ENCODE measurements around the gene TMED7. TPM values are rescaled to one million over a fixed set of nuclear protein-coding genes. Genes with fewer than 3 reads are reported as not detected.

The TMED7 gene
- total and polyA plus RNA-seq, 4 donors = 58.6 to 142 (median 77.7) TPM

- WGBS (ENCODE audit: insufficient coverage) = 92% methylated on average over 1 of the region's 1 CpG
- H3K27ac ChIP-seq (ENCODE audit: low read depth, low read length) = no peak overlapping the region
- no peaks in the 10 kb centered on the region for H3K36me3 ChIP-seq (ENCODE audit: control insufficient read depth, insufficient read depth, low read length)
Measured at GRCh38 chr5:115636008-115636407, 10.2 kb upstream of the TMED7 start.

GRCh38 chr5:115634343-115635132 is 8.7 kb upstream of the TMED7 start:
- Histone ChIP-seq H3K27ac (ENCODE audit: low read depth, low read length) (peak overlapping the region; percentile 30), H3K9me3 (ENCODE audit: control insufficient read depth, insufficient read depth, low read length) (no peaks in the 10 kb centered on the region), H3K36me3 (ENCODE audit: control insufficient read depth, insufficient read depth, low read length) (no peaks in the 10 kb centered on the region), H3K4me3 (ENCODE audit: low read depth, low read length) (peak overlapping the region; percentile 36), H3K27me3 (ENCODE audit: control insufficient read depth, insufficient read depth, low read length) (no peaks in the 10 kb centered on the region), H3K4me1 (ENCODE audit: control insufficient read depth, insufficient read depth, low read length) (no peaks in the 10 kb centered on the region)
- peak; percentile 47 to 95 (median 79) for DNase-seq (ENCODE audit: low read depth in 4 of 6, low spot score in 6 of 6)
- WGBS (ENCODE audit: insufficient coverage) = 20% methylated on average over 6 of the region's 8 CpGs

More at GRCh38 chr5:115636008-115636407, 10.2 kb upstream of the TMED7 start:
- no peaks in the 10 kb centered on the region for H3K4me1 ChIP-seq (ENCODE audit: control insufficient read depth, insufficient read depth, low read length)
- DNase-seq (ENCODE audit: low read depth in 4 of 6, low spot score in 6 of 6) = no peak
- H3K9me3 ChIP-seq (ENCODE audit: control insufficient read depth, insufficient read depth, low read length) = no peaks in the 10 kb centered on the region
- H3K27me3 ChIP-seq (ENCODE audit: control insufficient read depth, insufficient read depth, low read length) = no peaks in the 10 kb centered on the region
- H3K4me3 ChIP-seq (ENCODE audit: low read depth, low read length) = no peak overlapping the region

- H3K9me3 ChIP-seq (ENCODE audit: control insufficient read depth, insufficient read depth, low read length) = no peaks in the 10 kb centered on the region
- WGBS (ENCODE audit: insufficient coverage) = no CpG with 5 or more reads among the region's 1 CpG
- H3K27ac ChIP-seq (ENCODE audit: low read depth, low read length) = no peak overlapping the region
- no peaks in the 10 kb centered on the region for H3K4me1 ChIP-seq (ENCODE audit: control insufficient read depth, insufficient read depth, low read length)
- DNase-seq (ENCODE audit: low read depth in 4 of 6, low spot score in 6 of 6) = no peak
- no peaks in the 10 kb centered on the region for H3K27me3 ChIP-seq (ENCODE audit: control insufficient read depth, insufficient read depth, low read length)
- no peaks in the 10 kb centered on the region for H3K36me3 ChIP-seq (ENCODE audit: control insufficient read depth, insufficient read depth, low read length)
- no peak overlapping the region for H3K4me3 ChIP-seq (ENCODE audit: low read depth, low read length)
Measured at GRCh38 chr5:115629903-115630302, 4.1 kb upstream of the TMED7 start.

- peaks cover 3% of the 10 kb centered on the region for H3K4me1 ChIP-seq (ENCODE audit: control insufficient read depth, insufficient read depth, low read length)
- DNase-seq (ENCODE audit: low read depth in 4 of 6, low spot score in 6 of 6) = no peak
- H3K9me3 ChIP-seq (ENCODE audit: control insufficient read depth, insufficient read depth, low read length) = no peaks in the 10 kb centered on the region
- H3K36me3 ChIP-seq (ENCODE audit: control insufficient read depth, insufficient read depth, low read length) = no peaks in the 10 kb centered on the region
- no peak overlapping the region for H3K27ac ChIP-seq (ENCODE audit: low read depth, low read length)
- H3K4me3 ChIP-seq (ENCODE audit: low read depth, low read length) = no peak overlapping the region
- no CpG with 5 or more reads among the region's 5 CpGs for WGBS (ENCODE audit: insufficient coverage)
- H3K27me3 ChIP-seq (ENCODE audit: control insufficient read depth, insufficient read depth, low read length) = no peaks in the 10 kb centered on the region
Measured at GRCh38 chr5:115627295-115627865, 1.5 kb upstream of the TMED7 start.

- Histone ChIP-seq H3K4me3 (ENCODE audit: low read depth, low read length) (peak overlapping the region; percentile 84), H3K4me1 (ENCODE audit: control insufficient read depth, insufficient read depth, low read length) (peaks cover 3% of the 10 kb centered on the region), H3K27ac (ENCODE audit: low read depth, low read length) (peak overlapping the region; percentile 92), H3K27me3 (ENCODE audit: control insufficient read depth, insufficient read depth, low read length) (no peaks in the 10 kb centered on the region), H3K36me3 (ENCODE audit: control insufficient read depth, insufficient read depth, low read length) (no peaks in the 10 kb centered on the region), H3K9me3 (ENCODE audit: control insufficient read depth, insufficient read depth, low read length) (no peaks in the 10 kb centered on the region)
- peak in 2 of 6 donors; percentile 26 to 54 for DNase-seq (ENCODE audit: low read depth in 4 of 6, low spot score in 6 of 6)
- WGBS (ENCODE audit: insufficient coverage) = no CpG with 5 or more reads among the region's 9 CpGs
Measured at GRCh38 chr5:115626445-115626823, 598 bp upstream of the TMED7 start.

- Histone ChIP-seq H3K36me3 (ENCODE audit: control insufficient read depth, insufficient read depth, low read length) (no peaks in the 10 kb centered on the region), H3K9me3 (ENCODE audit: control insufficient read depth, insufficient read depth, low read length) (no peaks in the 10 kb centered on the region), H3K27ac (ENCODE audit: low read depth, low read length) (peak overlapping the region; percentile 92), H3K4me1 (ENCODE audit: control insufficient read depth, insufficient read depth, low read length) (peaks cover 3% of the 10 kb centered on the region), H3K4me3 (ENCODE audit: low read depth, low read length) (peak overlapping the region; percentile 84), H3K27me3 (ENCODE audit: control insufficient read depth, insufficient read depth, low read length) (no peaks in the 10 kb centered on the region)
- 67% methylated on average over 1 of the region's 3 CpGs for WGBS (ENCODE audit: insufficient coverage)
- peak in 1 of 6 donors; percentile 26 for DNase-seq (ENCODE audit: low read depth in 4 of 6, low spot score in 6 of 6)
Measured at GRCh38 chr5:115624994-115625393, 842 bp downstream of the TMED7 start.

- Histone ChIP-seq H3K27me3 (ENCODE audit: control insufficient read depth, insufficient read depth, low read length) (no peaks in the 10 kb centered on the region), H3K4me3 (ENCODE audit: low read depth, low read length) (no peak overlapping the region), H3K9me3 (ENCODE audit: control insufficient read depth, insufficient read depth, low read length) (no peaks in the 10 kb centered on the region), H3K27ac (ENCODE audit: low read depth, low read length) (no peak overlapping the region), H3K36me3 (ENCODE audit: control insufficient read depth, insufficient read depth, low read length) (no peaks in the 10 kb centered on the region), H3K4me1 (ENCODE audit: control insufficient read depth, insufficient read depth, low read length) (peaks cover 3% of the 10 kb centered on the region)
- WGBS (ENCODE audit: insufficient coverage) = 63% methylated on average over 2 of the region's 5 CpGs
- DNase-seq (ENCODE audit: low read depth in 4 of 6, low spot score in 6 of 6) = no peak
Measured at GRCh38 chr5:115623658-115624057, 2.2 kb downstream of the TMED7 start.

- Histone ChIP-seq H3K4me3 (ENCODE audit: low read depth, low read length) (no peak overlapping the region), H3K27me3 (ENCODE audit: control insufficient read depth, insufficient read depth, low read length) (no peaks in the 10 kb centered on the region), H3K27ac (ENCODE audit: low read depth, low read length) (no peak overlapping the region), H3K4me1 (ENCODE audit: control insufficient read depth, insufficient read depth, low read length) (peaks cover 3% of the 10 kb centered on the region), H3K36me3 (ENCODE audit: control insufficient read depth, insufficient read depth, low read length) (peaks cover 5% of the 10 kb centered on the region), H3K9me3 (ENCODE audit: control insufficient read depth, insufficient read depth, low read length) (no peaks in the 10 kb centered on the region)
- no peak for DNase-seq (ENCODE audit: low read depth in 4 of 6, low spot score in 6 of 6)
- WGBS (ENCODE audit: insufficient coverage) = 50% methylated on average over 1 of the region's 4 CpGs
Measured at GRCh38 chr5:115621365-115621900, 4.4 kb downstream of the TMED7 start.

GRCh38 chr5:115616892-115617291 is 8.9 kb downstream of the TMED7 start:
- DNase-seq (ENCODE audit: low read depth in 4 of 6, low spot score in 6 of 6) = no peak
- peaks cover 5% of the 10 kb centered on the region for H3K36me3 ChIP-seq (ENCODE audit: control insufficient read depth, insufficient read depth, low read length)
- no CpG with 5 or more reads among the region's 1 CpG for WGBS (ENCODE audit: insufficient coverage)

GRCh38 chr5:115616472-115616871 is 9.4 kb downstream of the TMED7 start:
- Histone ChIP-seq H3K27me3 (ENCODE audit: control insufficient read depth, insufficient read depth, low read length) (no peaks in the 10 kb centered on the region), H3K9me3 (ENCODE audit: control insufficient read depth, insufficient read depth, low read length) (no peaks in the 10 kb centered on the region), H3K4me1 (ENCODE audit: control insufficient read depth, insufficient read depth, low read length) (no peaks in the 10 kb centered on the region), H3K4me3 (ENCODE audit: low read depth, low read length) (no peak overlapping the region), H3K36me3 (ENCODE audit: control insufficient read depth, insufficient read depth, low read length) (peaks cover 5% of the 10 kb centered on the region), H3K27ac (ENCODE audit: low read depth, low read length) (no peak overlapping the region)
- DNase-seq (ENCODE audit: low read depth in 4 of 6, low spot score in 6 of 6) = no peak

More at GRCh38 chr5:115616892-115617291, 8.9 kb downstream of the TMED7 start:
- Histone ChIP-seq H3K4me1 (ENCODE audit: control insufficient read depth, insufficient read depth, low read length) (no peaks in the 10 kb centered on the region), H3K9me3 (ENCODE audit: control insufficient read depth, insufficient read depth, low read length) (no peaks in the 10 kb centered on the region), H3K27me3 (ENCODE audit: control insufficient read depth, insufficient read depth, low read length) (no peaks in the 10 kb centered on the region), H3K4me3 (ENCODE audit: low read depth, low read length) (no peak overlapping the region), H3K27ac (ENCODE audit: low read depth, low read length) (no peak overlapping the region)
